HG03139 (cell line): ENCODE measurements around the gene RACK1.
"Not testable (repeated sequence)": the region's sequence is repeated elsewhere in the genome, so short reads cannot be mapped to it uniquely, and the experiment has no call there.

Source experiments
- ATAC-seq: cut with Tn5 transposase; IDR thresholded peaks from one replicate; pipeline ENCODE4 v1.9.1; 2021; ENCODE audit not compliant: unreplicated experiment

Gene RACK1

DNA sequence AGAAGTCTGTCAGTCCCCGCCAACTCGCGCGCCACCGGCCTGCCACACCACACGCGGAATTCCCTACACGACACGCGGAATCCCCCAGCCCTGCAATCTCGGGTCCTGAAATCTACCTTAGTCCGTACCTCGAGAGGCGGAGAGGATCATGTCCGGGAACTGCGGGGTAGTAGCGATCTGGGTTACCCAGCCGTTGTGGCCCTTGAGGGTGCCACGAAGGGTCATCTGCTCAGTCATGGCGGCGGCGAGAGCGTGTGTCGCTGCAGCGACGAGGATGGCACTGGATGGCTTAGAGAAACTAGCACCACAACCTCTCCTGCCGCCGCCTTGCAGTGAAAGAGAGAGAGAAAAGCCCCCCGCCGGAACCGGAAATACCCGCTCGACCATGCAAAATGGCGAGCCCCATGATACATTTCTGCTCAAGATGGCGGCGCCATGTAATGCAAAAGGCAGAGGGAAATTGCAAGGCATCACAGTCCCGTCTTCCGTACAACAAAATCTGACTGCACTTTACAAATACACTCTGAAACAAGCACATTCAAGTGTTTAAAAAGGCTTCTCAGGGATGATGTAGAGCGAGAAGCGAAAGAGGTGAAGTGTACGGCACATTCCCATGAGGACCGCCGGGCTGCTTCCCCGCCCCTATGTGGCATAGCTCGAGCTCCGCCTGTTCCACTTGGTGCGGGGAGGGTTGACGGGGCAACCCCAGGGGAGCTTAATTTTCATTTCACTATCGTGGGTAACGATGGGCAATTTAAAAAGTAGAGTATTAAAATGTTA lies at the start of gene RACK1:
TSS of gene RACK1 (minus strand) at position 343 of the 780 bp plus-strand sequence. CDS start at position 237, 106 bp downstream.
- peak; percentile 54 for ATAC-seq

DNA sequence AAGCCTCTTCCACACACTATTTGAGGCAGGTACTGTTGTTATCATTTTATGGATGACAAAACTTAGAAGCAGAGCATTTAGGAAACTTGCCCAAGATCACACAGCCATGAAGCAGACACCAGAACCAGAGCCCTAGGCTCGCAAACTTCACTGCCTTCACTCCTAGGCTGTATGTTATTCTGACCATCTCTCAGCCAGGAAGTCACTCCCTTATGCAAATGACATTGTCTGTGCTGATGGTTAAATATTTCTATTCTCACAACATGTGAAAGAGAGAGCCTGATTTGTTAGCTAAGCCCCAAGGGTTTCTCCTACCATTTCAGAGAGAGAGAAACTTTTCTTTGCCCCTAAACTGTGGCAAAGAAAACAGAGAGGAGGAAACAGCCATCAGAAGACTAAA lies 43.6 kb upstream of the RACK1 start:
- peak; percentile 76 for ATAC-seq

DNA sequence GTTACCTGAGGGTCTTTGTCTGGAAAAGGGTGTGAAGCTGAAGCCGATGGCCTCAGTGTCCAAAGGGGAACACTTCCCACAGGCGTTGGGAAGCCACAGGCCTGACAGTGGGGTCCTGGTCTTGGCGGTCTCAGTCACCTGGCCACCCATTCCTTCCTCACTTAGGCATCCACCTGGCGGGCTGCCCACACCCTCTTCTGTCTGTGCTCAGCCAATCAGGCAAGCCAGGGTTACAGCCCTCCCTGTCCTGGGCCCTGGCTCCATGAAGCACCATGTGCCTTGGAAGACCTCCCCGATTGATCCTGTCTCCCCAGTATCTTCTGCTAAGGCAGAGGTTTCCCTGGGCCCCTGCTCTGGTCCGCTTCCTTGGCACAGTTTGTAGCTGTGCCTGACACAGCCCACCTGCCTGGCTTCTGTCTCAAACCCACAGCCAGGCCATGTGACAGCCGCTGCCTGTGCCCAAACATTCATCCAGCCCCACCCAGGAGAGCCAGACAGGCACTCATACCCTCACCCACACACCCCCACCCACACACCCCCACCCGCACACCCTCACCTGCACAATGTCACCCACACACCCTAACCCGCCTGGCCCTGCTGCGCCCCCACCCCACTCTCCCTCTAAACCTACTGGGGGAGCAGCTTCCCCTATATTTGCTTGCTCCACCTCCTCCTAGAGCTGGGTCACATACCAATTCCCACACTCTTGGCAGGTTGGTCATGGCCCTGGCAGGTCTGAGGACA lies 42.4 kb upstream of the RACK1 start:
- not testable (repeated sequence) for ATAC-seq

- ATAC-seq, result not testable (repeated sequence)
These were observed 40.4 kb upstream of the RACK1 start for GRCh38 chr5:181283841-181284755.

- no peak for ATAC-seq
These were observed 39.6 kb upstream of the RACK1 start for GRCh38 chr5:181283347-181283746.

DNA sequence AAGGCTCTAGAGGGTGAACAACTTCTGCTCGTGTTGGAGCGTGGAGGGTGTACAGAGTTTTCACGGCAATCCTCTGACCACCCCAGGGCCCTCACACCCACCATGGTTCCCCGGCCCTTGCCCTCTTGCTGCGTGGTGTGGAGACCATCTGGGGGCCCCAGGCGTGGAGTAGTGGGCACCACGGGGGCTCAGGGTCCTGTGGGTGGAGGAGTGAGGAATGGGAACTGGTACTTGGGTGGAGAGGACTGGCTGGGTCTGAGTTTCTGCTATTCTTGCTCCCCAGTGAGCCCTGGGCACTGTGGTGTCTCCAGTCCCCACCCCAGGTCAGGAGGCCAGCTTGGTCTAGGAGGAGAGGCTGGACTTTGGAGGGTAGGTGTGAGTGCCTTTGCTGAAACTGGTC lies 39.2 kb upstream of the RACK1 start:
- ATAC-seq, result no peak

GRCh38 chr5:181282415-181282814 lies 38.7 kb upstream of the RACK1 start:
- not testable (repeated sequence) for ATAC-seq

GRCh38 chr5:181281984-181282316 lies 38.2 kb upstream of the RACK1 start:
- ATAC-seq, result no peak

DNA sequence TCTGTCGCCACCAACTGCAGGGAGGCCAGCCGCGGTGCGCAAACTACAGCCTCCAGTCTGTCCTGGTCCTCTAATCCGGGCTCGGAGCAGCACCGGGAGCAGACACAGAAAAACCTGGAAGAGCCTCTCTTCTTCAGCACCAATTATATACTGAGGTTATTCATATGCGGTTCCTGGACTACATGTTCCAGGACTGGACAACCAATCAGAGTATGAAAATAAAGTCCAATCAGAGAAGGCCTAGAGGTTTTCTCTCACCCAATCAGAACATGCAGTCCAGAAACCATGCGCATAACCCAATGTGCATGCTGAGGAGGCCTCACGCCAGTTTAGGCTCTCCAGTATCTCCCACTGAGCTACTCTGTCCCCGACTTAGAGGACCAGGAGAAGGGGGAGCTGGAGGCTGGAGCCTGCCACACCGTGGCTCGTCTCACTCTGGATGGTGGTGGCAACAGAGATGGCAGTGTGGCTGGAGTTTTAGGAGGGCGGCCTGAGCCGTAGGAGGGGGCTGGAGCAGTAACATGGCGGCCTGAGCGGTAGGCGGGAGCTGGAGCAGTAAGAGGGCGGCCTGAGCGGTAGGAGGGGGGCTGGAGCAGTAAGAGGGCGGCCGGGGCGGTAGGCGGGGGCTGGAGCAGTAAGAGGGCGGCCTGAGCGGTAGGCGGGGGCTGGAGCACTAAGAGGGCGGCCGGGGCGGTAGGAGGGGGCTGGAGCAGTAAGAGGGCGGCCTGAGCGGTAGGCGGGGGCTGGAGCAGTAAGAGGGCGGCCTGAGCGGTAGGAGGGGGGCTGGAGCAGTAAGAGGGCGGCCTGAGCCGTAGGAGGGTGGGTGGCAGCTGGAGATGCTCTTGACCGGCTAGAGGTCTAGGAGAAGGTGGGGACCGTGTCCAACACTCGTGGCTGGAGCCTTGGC lies 37.6 kb upstream of the RACK1 start:
- no peak for ATAC-seq

- no peak for ATAC-seq
These were observed 36.6 kb upstream of the RACK1 start for GRCh38 chr5:181280251-181280762.

DNA sequence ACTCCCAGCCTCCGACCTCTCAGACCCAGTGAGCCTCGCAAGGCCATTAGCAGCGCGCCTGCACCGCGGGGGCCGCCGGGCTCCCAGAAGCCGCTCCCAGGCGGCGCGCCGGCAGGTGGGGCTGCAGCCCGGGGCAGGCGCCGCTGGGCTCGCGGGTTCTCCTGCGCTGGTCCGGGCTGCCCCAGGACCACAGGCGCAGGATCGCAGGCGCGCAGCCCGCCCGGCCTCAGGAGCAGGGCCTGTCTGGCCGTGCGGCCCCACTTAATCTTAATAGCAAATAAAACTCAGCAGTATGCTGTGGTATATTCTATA lies 29.7 kb upstream of the RACK1 start:
- ATAC-seq, result not testable (repeated sequence)

GRCh38 chr5:181271081-181271480 lies 27.4 kb upstream of the RACK1 start:
- no peak for ATAC-seq

GRCh38 chr5:181267907-181268306 lies 24.2 kb upstream of the RACK1 start:
- not testable (repeated sequence) for ATAC-seq

GRCh38 chr5:181267291-181267904 lies 23.7 kb upstream of the RACK1 start:
- not testable (repeated sequence) for ATAC-seq

DNA sequence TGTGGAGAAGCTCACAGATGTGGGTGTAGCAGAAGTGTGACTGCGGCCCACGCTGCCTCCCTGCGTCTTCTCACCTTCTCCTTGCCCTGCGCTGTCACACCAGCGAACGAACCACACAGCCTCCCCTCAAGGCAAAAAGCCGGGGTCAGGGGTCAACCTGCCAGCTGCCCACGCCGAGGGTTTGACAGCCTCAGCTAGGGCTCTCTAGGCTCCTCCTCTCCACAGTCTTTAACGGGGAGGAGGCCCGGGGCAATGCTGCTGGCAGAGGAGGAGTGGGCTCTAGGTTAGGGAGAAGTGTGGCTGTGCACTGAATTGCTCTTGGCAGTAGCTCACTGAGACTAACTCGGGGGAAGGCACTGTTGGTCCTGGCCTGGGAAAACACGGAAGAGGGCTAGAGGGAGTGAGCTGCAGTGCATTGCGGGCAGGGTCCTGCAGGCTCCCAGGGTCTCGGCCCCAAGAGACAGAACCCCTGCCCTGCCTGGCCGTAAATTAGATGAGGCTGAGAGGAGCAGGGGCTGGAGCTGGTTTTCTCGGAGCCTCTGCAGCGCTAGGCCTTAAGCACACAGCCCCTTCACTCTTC lies 21.5 kb upstream of the RACK1 start:
- ATAC-seq, result no peak

GRCh38 chr5:181263633-181264032 lies 19.9 kb upstream of the RACK1 start:
- no peak for ATAC-seq

DNA sequence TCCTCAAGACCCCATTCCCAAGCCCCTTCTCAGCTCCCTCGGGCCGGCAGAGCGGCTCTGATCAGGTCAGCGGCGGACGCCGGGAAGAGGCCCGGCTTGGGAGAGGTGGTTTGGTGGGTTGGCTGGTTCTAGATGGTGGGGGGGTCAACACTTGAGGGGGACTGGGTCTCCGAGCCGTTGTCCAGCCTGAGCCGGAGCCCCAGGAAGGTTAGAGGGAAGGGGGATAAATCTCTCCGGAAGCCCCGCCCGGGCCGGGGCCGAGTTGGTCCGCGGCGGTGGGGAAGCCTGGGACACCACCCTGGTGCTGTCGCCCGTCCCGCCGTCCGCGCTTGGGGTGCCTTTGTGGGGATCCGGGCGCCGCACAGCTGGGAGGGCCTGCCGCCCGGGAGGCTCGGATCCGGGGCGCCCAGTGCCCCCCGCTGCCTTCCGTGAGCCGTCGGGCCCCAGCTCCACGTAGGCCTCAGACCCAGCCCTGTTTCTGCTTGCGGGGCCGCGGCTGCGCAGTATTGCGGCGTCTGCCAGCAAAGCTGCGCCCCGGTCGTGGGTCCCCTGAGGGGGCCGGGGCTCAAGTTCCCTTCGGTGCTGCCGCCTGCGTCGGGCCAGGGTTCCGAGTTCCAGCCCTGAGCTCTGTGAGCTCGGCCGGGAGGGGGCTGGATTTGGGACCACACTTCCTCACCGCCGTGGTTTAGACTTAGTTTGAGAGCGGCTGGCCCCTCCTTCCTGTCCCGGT lies 17.8 kb upstream of the RACK1 start:
- ATAC-seq, result peak; percentile 55

DNA sequence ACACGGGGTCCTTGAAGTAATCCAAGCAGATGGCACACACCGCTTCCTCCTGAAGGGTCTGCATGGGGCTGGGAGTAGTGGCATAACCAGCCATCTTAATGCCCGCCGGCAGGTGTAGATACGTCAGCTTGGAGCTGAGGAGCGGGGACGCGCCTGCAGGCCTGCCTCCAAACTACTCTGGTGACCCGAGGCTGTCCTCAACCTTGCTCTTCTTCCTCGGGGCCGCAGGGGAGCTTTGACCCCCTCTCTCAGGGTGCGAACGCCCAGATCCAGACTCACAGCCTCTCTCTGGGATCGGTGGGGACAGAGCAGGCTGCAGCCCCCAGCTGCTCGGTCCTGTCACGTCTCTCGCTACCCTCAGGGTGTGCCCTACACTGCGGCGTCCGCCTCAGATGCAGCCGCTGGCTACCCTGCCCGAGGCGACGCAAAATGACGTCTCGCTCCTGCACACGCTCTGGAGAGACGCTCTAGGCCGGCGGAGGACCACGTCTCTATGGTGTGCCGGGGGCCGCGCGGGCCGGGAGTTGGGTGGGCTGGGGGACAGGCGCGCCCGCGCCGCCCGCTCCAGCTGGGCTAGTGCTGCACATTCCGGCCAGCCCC lies 17.1 kb upstream of the RACK1 start, which contains the start of gene TRIM52:
TSS of gene TRIM52 (minus strand) at position 424 of the 600 bp plus-strand sequence. CDS start at position 94, 330 bp downstream.
- ATAC-seq, result peak; percentile 76
